Measurements from ENCODE around the gene CDC20.

CDC20 gene

GRCh38 chr1:43316738-43317520, 41.9 kb upstream of the CDC20 start:
- Histone ChIP-seq H3K4me1 (ENCODE audit: control insufficient read depth in 2 of 2, insufficient read depth in 2 of 2, low read length in 2 of 2) (peaks cover 3 to 4% of the 10 kb centered on the region in 2 donors), H3K9me3 (ENCODE audit: control insufficient read depth in 2 of 2, low read length in 2 of 2) (no peaks in the 10 kb centered on the region), H3K27me3 (ENCODE audit: control insufficient read depth in 2 of 2, insufficient read depth in 2 of 2, low read length in 2 of 2) (no peaks in the 10 kb centered on the region), H3K9ac (ENCODE audit: low read depth in 1 of 2, low read length in 2 of 2) (no peak overlapping the region), H3K27ac (ENCODE audit: low read depth in 2 of 2, low read length in 2 of 2) (no peak overlapping the region), H3K4me3 (ENCODE audit: low read length in 2 of 2) (no peak overlapping the region), H3K36me3 (ENCODE audit: control insufficient read depth in 2 of 2, insufficient read depth in 2 of 2, low read length in 2 of 2) (no peaks in the 10 kb centered on the region)

- H3K4me3 ChIP-seq (ENCODE audit: low read length in 2 of 2) = no peak overlapping the region
- no peak overlapping the region for H3K27ac ChIP-seq (ENCODE audit: low read depth in 2 of 2, low read length in 2 of 2)
- no peaks in the 10 kb centered on the region for H3K9me3 ChIP-seq (ENCODE audit: control insufficient read depth in 2 of 2, low read length in 2 of 2)
- H3K9ac ChIP-seq (ENCODE audit: low read depth in 1 of 2, low read length in 2 of 2) = no peak overlapping the region
- H3K4me1 ChIP-seq (ENCODE audit: control insufficient read depth in 2 of 2, insufficient read depth in 2 of 2, low read length in 2 of 2) = peaks cover 3 to 4% of the 10 kb centered on the region in 2 donors
- H3K36me3 ChIP-seq (ENCODE audit: control insufficient read depth in 2 of 2, insufficient read depth in 2 of 2, low read length in 2 of 2) = no peaks in the 10 kb centered on the region
- no peaks in the 10 kb centered on the region for H3K27me3 ChIP-seq (ENCODE audit: control insufficient read depth in 2 of 2, insufficient read depth in 2 of 2, low read length in 2 of 2)
Observed at GRCh38 chr1:43317817-43318471, 40.8 kb upstream of the CDC20 start.

GRCh38 chr1:43318831-43319230, 40.0 kb upstream of the CDC20 start:
- no peaks in the 10 kb centered on the region for H3K4me1 ChIP-seq (ENCODE audit: control insufficient read depth in 2 of 2, insufficient read depth in 2 of 2, low read length in 2 of 2)
- no peaks in the 10 kb centered on the region for H3K9me3 ChIP-seq (ENCODE audit: control insufficient read depth in 2 of 2, low read length in 2 of 2)
- no peak overlapping the region for H3K4me3 ChIP-seq (ENCODE audit: low read length in 2 of 2)
- no peaks in the 10 kb centered on the region for H3K27me3 ChIP-seq (ENCODE audit: control insufficient read depth in 2 of 2, insufficient read depth in 2 of 2, low read length in 2 of 2)
- no peak overlapping the region for H3K27ac ChIP-seq (ENCODE audit: low read depth in 2 of 2, low read length in 2 of 2)
- H3K36me3 ChIP-seq (ENCODE audit: control insufficient read depth in 2 of 2, insufficient read depth in 2 of 2, low read length in 2 of 2) = no peaks in the 10 kb centered on the region
- no peak overlapping the region for H3K9ac ChIP-seq (ENCODE audit: low read depth in 1 of 2, low read length in 2 of 2)

- Histone ChIP-seq H3K36me3 (ENCODE audit: control insufficient read depth in 2 of 2, insufficient read depth in 2 of 2, low read length in 2 of 2) (no peaks in the 10 kb centered on the region), H3K9me3 (ENCODE audit: control insufficient read depth in 2 of 2, low read length in 2 of 2) (no peaks in the 10 kb centered on the region), H3K9ac (ENCODE audit: low read depth in 1 of 2, low read length in 2 of 2) (no peak overlapping the region), H3K4me3 (ENCODE audit: low read length in 2 of 2) (no peak overlapping the region), H3K27me3 (ENCODE audit: control insufficient read depth in 2 of 2, insufficient read depth in 2 of 2, low read length in 2 of 2) (no peaks in the 10 kb centered on the region), H3K4me1 (ENCODE audit: control insufficient read depth in 2 of 2, insufficient read depth in 2 of 2, low read length in 2 of 2) (no peaks in the 10 kb centered on the region), H3K27ac (ENCODE audit: low read depth in 2 of 2, low read length in 2 of 2) (no peak overlapping the region)
Observed at GRCh38 chr1:43319288-43319687, 39.5 kb upstream of the CDC20 start.

GRCh38 chr1:43319766-43320165, 39.0 kb upstream of the CDC20 start:
- H3K4me3 ChIP-seq (ENCODE audit: low read length in 2 of 2) = no peak overlapping the region
- no peaks in the 10 kb centered on the region for H3K4me1 ChIP-seq (ENCODE audit: control insufficient read depth in 2 of 2, insufficient read depth in 2 of 2, low read length in 2 of 2)
- no peaks in the 10 kb centered on the region for H3K36me3 ChIP-seq (ENCODE audit: control insufficient read depth in 2 of 2, insufficient read depth in 2 of 2, low read length in 2 of 2)
- H3K27ac ChIP-seq (ENCODE audit: low read depth in 2 of 2, low read length in 2 of 2) = no peak overlapping the region
- H3K9ac ChIP-seq (ENCODE audit: low read depth in 1 of 2, low read length in 2 of 2) = no peak overlapping the region
- no peaks in the 10 kb centered on the region for H3K27me3 ChIP-seq (ENCODE audit: control insufficient read depth in 2 of 2, insufficient read depth in 2 of 2, low read length in 2 of 2)
- H3K9me3 ChIP-seq (ENCODE audit: control insufficient read depth in 2 of 2, low read length in 2 of 2) = no peaks in the 10 kb centered on the region

- H3K4me3 ChIP-seq (ENCODE audit: low read length in 2 of 2) = no peak overlapping the region
- H3K27ac ChIP-seq (ENCODE audit: low read depth in 2 of 2, low read length in 2 of 2) = no peak overlapping the region
- no peaks in the 10 kb centered on the region for H3K9me3 ChIP-seq (ENCODE audit: control insufficient read depth in 2 of 2, low read length in 2 of 2)
- H3K36me3 ChIP-seq (ENCODE audit: control insufficient read depth in 2 of 2, insufficient read depth in 2 of 2, low read length in 2 of 2) = no peaks in the 10 kb centered on the region
- no peaks in the 10 kb centered on the region for H3K27me3 ChIP-seq (ENCODE audit: control insufficient read depth in 2 of 2, insufficient read depth in 2 of 2, low read length in 2 of 2)
- H3K9ac ChIP-seq (ENCODE audit: low read depth in 1 of 2, low read length in 2 of 2) = no peak overlapping the region
- no peaks in the 10 kb centered on the region for H3K4me1 ChIP-seq (ENCODE audit: control insufficient read depth in 2 of 2, insufficient read depth in 2 of 2, low read length in 2 of 2)
Observed at GRCh38 chr1:43321331-43321891, 37.4 kb upstream of the CDC20 start.

GRCh38 chr1:43322506-43322905, 36.3 kb upstream of the CDC20 start:
- no peaks in the 10 kb centered on the region for H3K9me3 ChIP-seq (ENCODE audit: control insufficient read depth in 2 of 2, low read length in 2 of 2)
- no peak overlapping the region for H3K27ac ChIP-seq (ENCODE audit: low read depth in 2 of 2, low read length in 2 of 2)
- no peak overlapping the region for H3K9ac ChIP-seq (ENCODE audit: low read depth in 1 of 2, low read length in 2 of 2)
- H3K4me1 ChIP-seq (ENCODE audit: control insufficient read depth in 2 of 2, insufficient read depth in 2 of 2, low read length in 2 of 2) = no peaks in the 10 kb centered on the region
- H3K36me3 ChIP-seq (ENCODE audit: control insufficient read depth in 2 of 2, insufficient read depth in 2 of 2, low read length in 2 of 2) = no peaks in the 10 kb centered on the region
- H3K4me3 ChIP-seq (ENCODE audit: low read length in 2 of 2) = no peak overlapping the region
- H3K27me3 ChIP-seq (ENCODE audit: control insufficient read depth in 2 of 2, insufficient read depth in 2 of 2, low read length in 2 of 2) = no peaks in the 10 kb centered on the region

GRCh38 chr1:43324810-43325209, 34.0 kb upstream of the CDC20 start:
- Histone ChIP-seq H3K36me3 (ENCODE audit: control insufficient read depth in 2 of 2, insufficient read depth in 2 of 2, low read length in 2 of 2) (no peaks in the 10 kb centered on the region), H3K27me3 (ENCODE audit: control insufficient read depth in 2 of 2, insufficient read depth in 2 of 2, low read length in 2 of 2) (no peaks in the 10 kb centered on the region), H3K4me3 (ENCODE audit: low read length in 2 of 2) (no peak overlapping the region), H3K9me3 (ENCODE audit: control insufficient read depth in 2 of 2, low read length in 2 of 2) (no peaks in the 10 kb centered on the region), H3K27ac (ENCODE audit: low read depth in 2 of 2, low read length in 2 of 2) (no peak overlapping the region), H3K9ac (ENCODE audit: low read depth in 1 of 2, low read length in 2 of 2) (no peak overlapping the region), H3K4me1 (ENCODE audit: control insufficient read depth in 2 of 2, insufficient read depth in 2 of 2, low read length in 2 of 2) (peaks cover under 1% of the 10 kb centered on the region in 2 donors)

- Histone ChIP-seq H3K4me1 (ENCODE audit: control insufficient read depth in 2 of 2, insufficient read depth in 2 of 2, low read length in 2 of 2) (peaks cover 3 to 6% of the 10 kb centered on the region in 2 donors), H3K4me3 (ENCODE audit: low read length in 2 of 2) (no peak overlapping the region), H3K27me3 (ENCODE audit: control insufficient read depth in 2 of 2, insufficient read depth in 2 of 2, low read length in 2 of 2) (no peaks in the 10 kb centered on the region), H3K9me3 (ENCODE audit: control insufficient read depth in 2 of 2, low read length in 2 of 2) (no peaks in the 10 kb centered on the region), H3K36me3 (ENCODE audit: control insufficient read depth in 2 of 2, insufficient read depth in 2 of 2, low read length in 2 of 2) (no peaks in the 10 kb centered on the region), H3K9ac (ENCODE audit: low read depth in 1 of 2, low read length in 2 of 2) (no peak overlapping the region), H3K27ac (ENCODE audit: low read depth in 2 of 2, low read length in 2 of 2) (no peak overlapping the region)
Observed at GRCh38 chr1:43325381-43325780, 33.4 kb upstream of the CDC20 start.

GRCh38 chr1:43327549-43328292, 31.1 kb upstream of the CDC20 start:
- H3K27ac ChIP-seq (ENCODE audit: low read depth in 2 of 2, low read length in 2 of 2) = no peak overlapping the region
- no peaks in the 10 kb centered on the region for H3K36me3 ChIP-seq (ENCODE audit: control insufficient read depth in 2 of 2, insufficient read depth in 2 of 2, low read length in 2 of 2)
- no peaks in the 10 kb centered on the region for H3K9me3 ChIP-seq (ENCODE audit: control insufficient read depth in 2 of 2, low read length in 2 of 2)
- H3K27me3 ChIP-seq (ENCODE audit: control insufficient read depth in 2 of 2, insufficient read depth in 2 of 2, low read length in 2 of 2) = no peaks in the 10 kb centered on the region
- no peak overlapping the region for H3K4me3 ChIP-seq (ENCODE audit: low read length in 2 of 2)
- no peak overlapping the region for H3K9ac ChIP-seq (ENCODE audit: low read depth in 1 of 2, low read length in 2 of 2)
- H3K4me1 ChIP-seq (ENCODE audit: control insufficient read depth in 2 of 2, insufficient read depth in 2 of 2, low read length in 2 of 2) = peaks cover 3 to 7% of the 10 kb centered on the region in 2 donors

Data from mucosa of rectum (tissue), 2 donors.